ENCODE results near the gene H3-3A.

DNA sequence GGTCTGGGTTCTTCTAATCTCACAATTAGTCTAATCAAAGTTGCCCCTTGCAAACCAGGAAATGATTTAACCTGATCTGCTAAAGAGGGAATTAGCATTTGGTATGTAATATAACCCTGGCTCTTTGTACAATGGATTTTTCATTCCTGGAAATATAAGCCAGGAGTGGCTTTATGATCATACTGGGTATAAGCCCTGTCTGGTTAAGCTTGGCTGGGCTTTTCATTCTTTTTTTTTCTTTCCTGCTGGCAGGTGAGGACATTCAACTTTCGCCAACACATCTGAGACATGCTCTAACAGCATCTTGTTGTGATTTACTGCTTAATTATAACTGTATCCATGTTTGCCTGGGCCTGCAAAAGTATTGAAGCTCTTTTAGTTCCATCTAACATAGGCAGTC is 42.9 kb upstream of the H3-3A start:
- no peak for TF ChIP-seq TEAD1 (CRISPR knock-in tag; IDR thresholded peaks at IDR 0.05)
- TF ChIP-seq NFATC4 (CRISPR knock-in tag; IDR thresholded peaks at IDR 0.05): no peak
- TF ChIP-seq, protein P1, sequence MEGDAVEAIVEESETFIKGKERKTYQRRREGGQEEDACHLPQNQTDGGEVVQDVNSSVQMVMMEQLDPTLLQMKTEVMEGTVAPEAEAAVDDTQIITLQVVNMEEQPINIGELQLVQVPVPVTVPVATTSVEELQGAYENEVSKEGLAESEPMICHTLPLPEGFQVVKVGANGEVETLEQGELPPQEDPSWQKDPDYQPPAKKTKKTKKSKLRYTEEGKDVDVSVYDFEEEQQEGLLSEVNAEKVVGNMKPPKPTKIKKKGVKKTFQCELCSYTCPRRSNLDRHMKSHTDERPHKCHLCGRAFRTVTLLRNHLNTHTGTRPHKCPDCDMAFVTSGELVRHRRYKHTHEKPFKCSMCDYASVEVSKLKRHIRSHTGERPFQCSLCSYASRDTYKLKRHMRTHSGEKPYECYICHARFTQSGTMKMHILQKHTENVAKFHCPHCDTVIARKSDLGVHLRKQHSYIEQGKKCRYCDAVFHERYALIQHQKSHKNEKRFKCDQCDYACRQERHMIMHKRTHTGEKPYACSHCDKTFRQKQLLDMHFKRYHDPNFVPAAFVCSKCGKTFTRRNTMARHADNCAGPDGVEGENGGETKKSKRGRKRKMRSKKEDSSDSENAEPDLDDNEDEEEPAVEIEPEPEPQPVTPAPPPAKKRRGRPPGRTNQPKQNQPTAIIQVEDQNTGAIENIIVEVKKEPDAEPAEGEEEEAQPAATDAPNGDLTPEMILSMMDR (IDR thresholded peaks at IDR 0.05): no peak
- no peak for TF ChIP-seq CBFB (CRISPR knock-in tag; IDR thresholded peaks at IDR 0.05; ENCODE audit: low read depth)
- TF ChIP-seq NR3C1 (CRISPR knock-in tag; conservative IDR thresholded peaks at IDR 0.05; ENCODE audit: low read depth): no peak
- TF ChIP-seq, protein P2, sequence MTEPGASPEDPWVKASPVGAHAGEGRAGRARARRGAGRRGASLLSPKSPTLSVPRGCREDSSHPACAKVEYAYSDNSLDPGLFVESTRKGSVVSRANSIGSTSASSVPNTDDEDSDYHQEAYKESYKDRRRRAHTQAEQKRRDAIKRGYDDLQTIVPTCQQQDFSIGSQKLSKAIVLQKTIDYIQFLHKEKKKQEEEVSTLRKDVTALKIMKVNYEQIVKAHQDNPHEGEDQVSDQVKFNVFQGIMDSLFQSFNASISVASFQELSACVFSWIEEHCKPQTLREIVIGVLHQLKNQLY (CRISPR knock-in tag; IDR thresholded peaks at IDR 0.05): no peak
- no peak for TF ChIP-seq ELF4 (CRISPR knock-in tag; IDR thresholded peaks at IDR 0.05; ENCODE audit: low read depth)
- TF ChIP-seq ZNF396 (CRISPR knock-in tag; IDR thresholded peaks at IDR 0.05; ENCODE audit: borderline replicate concordance): no peak
- no peak for TF ChIP-seq ZNF219 (CRISPR knock-in tag; IDR thresholded peaks at IDR 0.05; ENCODE audit: borderline replicate concordance)

Data from WTC11 (cell line).